ENCODE measurements around the gene CDH23. TPM values are rescaled to one million over a fixed set of nuclear protein-coding genes. Genes with fewer than 3 reads are reported as not detected.

The CDH23 gene
- total and polyA plus RNA-seq, 9 of the 15 experiments (the other 6 are each of a cell fraction or from before 2014, with no cell fraction given), result 0.18 to 1.2 (median 0.47) TPM

DNA sequence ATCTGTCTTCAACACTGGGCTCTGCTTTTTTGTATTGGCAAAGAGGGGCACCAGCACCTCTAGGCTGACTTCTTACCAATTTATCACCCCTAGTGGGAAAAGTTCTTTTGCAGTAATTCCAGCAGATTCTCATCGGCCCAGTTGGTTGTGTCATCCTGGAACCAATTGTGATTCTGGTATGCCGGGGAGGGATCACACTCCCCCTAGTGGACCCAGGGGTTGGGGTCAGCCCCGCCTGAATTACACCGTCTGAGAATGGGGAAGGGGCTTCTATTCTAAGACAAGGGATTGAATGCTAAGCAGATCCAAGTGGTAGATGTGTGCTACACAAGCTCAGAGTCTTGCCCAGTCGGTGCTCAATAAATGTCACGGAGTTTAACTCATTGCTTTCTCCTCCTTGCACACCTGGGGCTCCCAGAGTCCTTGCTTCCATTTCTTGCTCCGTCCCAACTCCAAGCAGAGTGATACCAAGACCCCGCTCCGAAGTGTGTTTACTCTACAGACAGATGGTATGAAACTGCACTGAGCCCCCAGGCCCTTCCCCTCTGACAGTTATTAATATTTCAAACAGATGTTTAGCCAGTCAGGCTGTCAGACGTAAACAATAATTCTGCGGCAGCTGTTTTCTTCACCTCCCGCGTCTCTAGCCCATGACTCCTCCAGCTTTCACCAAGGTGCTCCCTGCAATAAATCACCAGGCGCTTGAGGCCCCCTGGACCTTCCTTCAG lies 251.0 kb downstream of the CDH23 start (continued):
- no peak for TF ChIP-seq BACH1 (tag; IDR thresholded peaks at IDR 0.05)
- TF ChIP-seq, protein P1, sequence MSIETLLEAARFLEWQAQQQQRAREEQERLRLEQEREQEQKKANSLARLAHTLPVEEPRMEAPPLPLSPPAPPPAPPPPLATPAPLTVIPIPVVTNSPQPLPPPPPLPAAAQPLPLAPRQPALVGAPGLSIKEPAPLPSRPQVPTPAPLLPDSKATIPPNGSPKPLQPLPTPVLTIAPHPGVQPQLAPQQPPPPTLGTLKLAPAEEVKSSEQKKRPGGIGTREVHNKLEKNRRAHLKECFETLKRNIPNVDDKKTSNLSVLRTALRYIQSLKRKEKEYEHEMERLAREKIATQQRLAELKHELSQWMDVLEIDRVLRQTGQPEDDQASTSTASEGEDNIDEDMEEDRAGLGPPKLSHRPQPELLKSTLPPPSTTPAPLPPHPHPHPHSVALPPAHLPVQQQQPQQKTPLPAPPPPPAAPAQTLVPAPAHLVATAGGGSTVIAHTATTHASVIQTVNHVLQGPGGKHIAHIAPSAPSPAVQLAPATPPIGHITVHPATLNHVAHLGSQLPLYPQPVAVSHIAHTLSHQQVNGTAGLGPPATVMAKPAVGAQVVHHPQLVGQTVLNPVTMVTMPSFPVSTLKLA (conservative IDR thresholded peaks at IDR 0.05), result no peak
- no peak for TF ChIP-seq RBFOX2 (IDR thresholded peaks at IDR 0.05; ENCODE audit: low read depth, low read length)
- TF ChIP-seq, protein P2, sequence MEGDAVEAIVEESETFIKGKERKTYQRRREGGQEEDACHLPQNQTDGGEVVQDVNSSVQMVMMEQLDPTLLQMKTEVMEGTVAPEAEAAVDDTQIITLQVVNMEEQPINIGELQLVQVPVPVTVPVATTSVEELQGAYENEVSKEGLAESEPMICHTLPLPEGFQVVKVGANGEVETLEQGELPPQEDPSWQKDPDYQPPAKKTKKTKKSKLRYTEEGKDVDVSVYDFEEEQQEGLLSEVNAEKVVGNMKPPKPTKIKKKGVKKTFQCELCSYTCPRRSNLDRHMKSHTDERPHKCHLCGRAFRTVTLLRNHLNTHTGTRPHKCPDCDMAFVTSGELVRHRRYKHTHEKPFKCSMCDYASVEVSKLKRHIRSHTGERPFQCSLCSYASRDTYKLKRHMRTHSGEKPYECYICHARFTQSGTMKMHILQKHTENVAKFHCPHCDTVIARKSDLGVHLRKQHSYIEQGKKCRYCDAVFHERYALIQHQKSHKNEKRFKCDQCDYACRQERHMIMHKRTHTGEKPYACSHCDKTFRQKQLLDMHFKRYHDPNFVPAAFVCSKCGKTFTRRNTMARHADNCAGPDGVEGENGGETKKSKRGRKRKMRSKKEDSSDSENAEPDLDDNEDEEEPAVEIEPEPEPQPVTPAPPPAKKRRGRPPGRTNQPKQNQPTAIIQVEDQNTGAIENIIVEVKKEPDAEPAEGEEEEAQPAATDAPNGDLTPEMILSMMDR (IDR thresholded peaks at IDR 0.05 in 2 of 3, conservative IDR thresholded peaks at IDR 0.05 in 1 of 3; ENCODE audit: insufficient read depth in 2 of 3, low read depth in 1 of 3, low read length in 3 of 3), result peak; percentile 80 to 95 (median 90)
- TF ChIP-seq, protein P3, sequence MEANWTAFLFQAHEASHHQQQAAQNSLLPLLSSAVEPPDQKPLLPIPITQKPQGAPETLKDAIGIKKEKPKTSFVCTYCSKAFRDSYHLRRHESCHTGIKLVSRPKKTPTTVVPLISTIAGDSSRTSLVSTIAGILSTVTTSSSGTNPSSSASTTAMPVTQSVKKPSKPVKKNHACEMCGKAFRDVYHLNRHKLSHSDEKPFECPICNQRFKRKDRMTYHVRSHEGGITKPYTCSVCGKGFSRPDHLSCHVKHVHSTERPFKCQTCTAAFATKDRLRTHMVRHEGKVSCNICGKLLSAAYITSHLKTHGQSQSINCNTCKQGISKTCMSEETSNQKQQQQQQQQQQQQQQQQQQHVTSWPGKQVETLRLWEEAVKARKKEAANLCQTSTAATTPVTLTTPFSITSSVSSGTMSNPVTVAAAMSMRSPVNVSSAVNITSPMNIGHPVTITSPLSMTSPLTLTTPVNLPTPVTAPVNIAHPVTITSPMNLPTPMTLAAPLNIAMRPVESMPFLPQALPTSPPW (CRISPR knock-in tag; IDR thresholded peaks at IDR 0.05), result peak; percentile 23; the same call in 1 of the 2 replicates
- TF ChIP-seq, protein P4, sequence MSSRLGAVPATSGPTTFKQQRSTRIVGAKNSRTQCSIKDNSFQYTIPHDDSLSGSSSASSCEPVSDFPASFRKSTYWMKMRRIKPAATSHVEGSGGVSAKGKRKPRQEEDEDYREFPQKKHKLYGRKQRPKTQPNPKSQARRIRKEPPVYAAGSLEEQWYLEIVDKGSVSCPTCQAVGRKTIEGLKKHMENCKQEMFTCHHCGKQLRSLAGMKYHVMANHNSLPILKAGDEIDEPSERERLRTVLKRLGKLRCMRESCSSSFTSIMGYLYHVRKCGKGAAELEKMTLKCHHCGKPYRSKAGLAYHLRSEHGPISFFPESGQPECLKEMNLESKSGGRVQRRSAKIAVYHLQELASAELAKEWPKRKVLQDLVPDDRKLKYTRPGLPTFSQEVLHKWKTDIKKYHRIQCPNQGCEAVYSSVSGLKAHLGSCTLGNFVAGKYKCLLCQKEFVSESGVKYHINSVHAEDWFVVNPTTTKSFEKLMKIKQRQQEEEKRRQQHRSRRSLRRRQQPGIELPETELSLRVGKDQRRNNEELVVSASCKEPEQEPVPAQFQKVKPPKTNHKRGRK (tag; IDR thresholded peaks at IDR 0.05), result no peak
- TF ChIP-seq, protein P5, sequence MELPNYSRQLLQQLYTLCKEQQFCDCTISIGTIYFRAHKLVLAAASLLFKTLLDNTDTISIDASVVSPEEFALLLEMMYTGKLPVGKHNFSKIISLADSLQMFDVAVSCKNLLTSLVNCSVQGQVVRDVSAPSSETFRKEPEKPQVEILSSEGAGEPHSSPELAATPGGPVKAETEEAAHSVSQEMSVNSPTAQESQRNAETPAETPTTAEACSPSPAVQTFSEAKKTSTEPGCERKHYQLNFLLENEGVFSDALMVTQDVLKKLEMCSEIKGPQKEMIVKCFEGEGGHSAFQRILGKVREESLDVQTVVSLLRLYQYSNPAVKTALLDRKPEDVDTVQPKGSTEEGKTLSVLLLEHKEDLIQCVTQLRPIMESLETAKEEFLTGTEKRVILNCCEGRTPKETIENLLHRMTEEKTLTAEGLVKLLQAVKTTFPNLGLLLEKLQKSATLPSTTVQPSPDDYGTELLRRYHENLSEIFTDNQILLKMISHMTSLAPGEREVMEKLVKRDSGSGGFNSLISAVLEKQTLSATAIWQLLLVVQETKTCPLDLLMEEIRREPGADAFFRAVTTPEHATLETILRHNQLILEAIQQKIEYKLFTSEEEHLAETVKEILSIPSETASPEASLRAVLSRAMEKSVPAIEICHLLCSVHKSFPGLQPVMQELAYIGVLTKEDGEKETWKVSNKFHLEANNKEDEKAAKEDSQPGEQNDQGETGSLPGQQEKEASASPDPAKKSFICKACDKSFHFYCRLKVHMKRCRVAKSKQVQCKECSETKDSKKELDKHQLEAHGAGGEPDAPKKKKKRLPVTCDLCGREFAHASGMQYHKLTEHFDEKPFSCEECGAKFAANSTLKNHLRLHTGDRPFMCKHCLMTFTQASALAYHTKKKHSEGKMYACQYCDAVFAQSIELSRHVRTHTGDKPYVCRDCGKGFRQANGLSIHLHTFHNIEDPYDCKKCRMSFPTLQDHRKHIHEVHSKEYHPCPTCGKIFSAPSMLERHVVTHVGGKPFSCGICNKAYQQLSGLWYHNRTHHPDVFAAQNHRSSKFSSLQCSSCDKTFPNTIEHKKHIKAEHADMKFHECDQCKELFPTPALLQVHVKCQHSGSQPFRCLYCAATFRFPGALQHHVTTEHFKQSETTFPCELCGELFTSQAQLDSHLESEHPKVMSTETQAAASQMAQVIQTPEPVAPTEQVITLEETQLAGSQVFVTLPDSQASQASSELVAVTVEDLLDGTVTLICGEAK (IDR thresholded peaks at IDR 0.05), result no peak
- TF ChIP-seq, protein P5 (CRISPR knock-in tag; IDR thresholded peaks at IDR 0.05), result no peak
